Motor neuron (in vitro differentiated cells): ENCODE measurements around the gene UNKL. TPM values are rescaled to one million over a fixed set of nuclear protein-coding genes. Genes with fewer than 3 reads are reported as not detected.
A peak's percentile ranks its signal among the peaks of the same experiment; 100 is the strongest.

Experiments
- ATAC-seq, 8 experiments: fragments of 200-7000 bp; cut with Tn5 transposase; replicated peaks in 6 of 8; 2 replicates each; pipeline ENCODE4 v1.8.0; 2021; ENCODE audit warnings: mild to moderate bottlenecking in 8 of 8, moderate library complexity in 8 of 8
- H3K27ac ChIP-seq, 2 donors: fragments of 250-450 bp; sonication (Bioruptor Pico); 2 replicates each; pipeline ENCODE4 v1.9.0; 2021; ENCODE audit warnings: antibody characterized with exemption in 2 of 2, mild to moderate bottlenecking in 2 of 2, moderate library complexity in 1 of 2
- H3K4me1 ChIP-seq, 2 donors: fragments of 250-450 bp; sonication (Bioruptor Pico); replicated peaks in 1 of 2; 2 replicates each; pipeline ENCODE4 v1.6.1; 2021; ENCODE audit warnings: antibody characterized with exemption in 2 of 2, mild to moderate bottlenecking in 2 of 2, moderate library complexity in 1 of 2
- H3K4me3 ChIP-seq, 5 donors: fragments of 250-450 bp; sonication (Bioruptor Pico); 2 replicates each; pipeline ENCODE4 v1.9.0; 2021; ENCODE audit warnings: antibody characterized with exemption in 5 of 5, mild to moderate bottlenecking in 5 of 5, moderate library complexity in 4 of 5
- WGBS, 10 experiments: fragments of 450-650 bp; shearing (Covaris generic); methylation state at CpG; one replicate each; pipeline ENCODE4 v1.0.0; 2022; 5-methylcytosine and 5-hydroxymethylcytosine counted together
- in situ Hi-C, 9 experiments: fragments of 400-800 bp; cut with MboI; loops; one replicate each; pipeline ENCODE4 v1.15.0; 2021; ENCODE audit warnings: low sequenced_read_pairs in 9 of 9, low pct_unique_long_range_greater_than_20kb in 2 of 9; ENCODE audit not compliant: unreplicated experiment in 9 of 9
- total RNA-seq, 8 experiments: library from RNA; unstranded; fragments of 300-600 nt; gene quantifications; 2 replicates each; pipeline versions ENCODE4 v1.2.3 to v1.2.4, GENCODE V29; 2022

Gene UNKL
- total RNA-seq, 8 experiments from 2014 or later, result 4.0 to 34.7 (median 8.5) TPM

DNA sequence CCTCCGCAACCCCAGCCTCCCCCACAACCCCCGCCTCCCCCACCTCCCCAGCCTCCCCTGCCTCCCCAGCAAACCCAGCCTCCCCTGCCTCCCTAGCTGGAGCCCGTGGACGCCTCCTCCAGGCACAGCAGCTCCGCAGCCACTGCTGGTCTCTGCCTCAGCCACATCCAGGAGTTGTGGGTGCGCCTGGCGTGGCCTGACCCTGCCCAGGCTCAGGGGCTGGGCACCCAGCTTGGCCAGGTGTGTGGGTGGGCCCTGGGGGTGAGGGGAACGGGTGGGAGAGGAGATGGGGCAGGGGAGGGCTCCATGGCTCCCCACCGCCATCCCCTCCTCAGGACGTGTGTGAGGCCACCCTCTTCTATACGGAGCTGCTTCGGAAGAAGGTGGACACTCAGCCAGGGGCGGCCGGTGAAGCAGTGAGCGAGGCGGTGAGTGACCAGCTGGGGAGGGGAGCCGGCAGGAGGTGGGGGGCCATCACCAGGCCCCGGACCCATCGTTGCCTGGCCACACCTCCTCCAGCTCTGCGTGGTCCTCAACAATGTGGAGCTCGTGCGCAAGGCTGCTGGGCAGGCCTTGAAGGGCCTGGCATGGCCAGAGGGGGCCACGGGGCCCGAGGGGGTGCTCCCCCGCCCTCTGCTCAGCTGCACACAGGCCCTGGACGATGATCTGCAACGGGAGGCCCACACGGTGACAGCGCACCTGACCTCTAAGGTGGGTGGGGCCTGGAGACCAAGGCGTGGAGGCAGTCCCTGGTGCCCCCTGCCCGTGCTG is 68.7 kb downstream of the UNKL start:
- in situ Hi-C loops, result no loop called here
- ATAC-seq, result no peak
- no CpG with 5 or more reads among the region's 31 CpGs for WGBS, 10 experiments
- H3K4me3 ChIP-seq, result no peak overlapping the region
- H3K27ac ChIP-seq, result no peak overlapping the region
- peaks cover 18 to 23% of the 10 kb centered on the region in 2 donors for H3K4me1 ChIP-seq

DNA sequence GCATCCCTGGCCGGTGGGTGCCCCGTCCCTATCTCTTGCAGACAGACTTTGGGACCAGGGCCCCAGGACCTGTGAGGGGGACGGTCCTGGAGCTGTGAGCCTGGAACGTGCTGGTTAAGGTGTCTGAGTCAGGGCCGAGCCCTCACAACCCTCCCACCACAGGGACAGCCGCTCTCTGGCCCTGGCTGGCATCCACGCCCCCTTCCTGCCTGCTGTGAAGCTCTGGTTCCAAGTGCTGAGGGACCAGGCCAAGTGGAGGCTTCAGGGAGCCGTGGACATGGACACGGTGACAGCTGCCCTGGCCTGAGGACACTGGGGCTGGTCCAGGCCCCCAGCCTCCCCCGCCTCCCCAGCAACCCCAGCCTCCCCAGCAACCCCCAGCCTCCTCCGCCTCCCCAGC is 69.4 kb downstream of the UNKL start:
- 10% methylated on average over 2 of the region's 11 CpGs; no CpG with 5 or more reads in 9 of the 10 experiments for WGBS, 10 experiments
- no peak for ATAC-seq
- H3K4me1 ChIP-seq, result peaks cover 13 to 17% of the 10 kb centered on the region in 2 donors
- in situ Hi-C loops, result no loop called here
- H3K4me3 ChIP-seq, result no peak overlapping the region
- H3K27ac ChIP-seq, result no peak overlapping the region

DNA sequence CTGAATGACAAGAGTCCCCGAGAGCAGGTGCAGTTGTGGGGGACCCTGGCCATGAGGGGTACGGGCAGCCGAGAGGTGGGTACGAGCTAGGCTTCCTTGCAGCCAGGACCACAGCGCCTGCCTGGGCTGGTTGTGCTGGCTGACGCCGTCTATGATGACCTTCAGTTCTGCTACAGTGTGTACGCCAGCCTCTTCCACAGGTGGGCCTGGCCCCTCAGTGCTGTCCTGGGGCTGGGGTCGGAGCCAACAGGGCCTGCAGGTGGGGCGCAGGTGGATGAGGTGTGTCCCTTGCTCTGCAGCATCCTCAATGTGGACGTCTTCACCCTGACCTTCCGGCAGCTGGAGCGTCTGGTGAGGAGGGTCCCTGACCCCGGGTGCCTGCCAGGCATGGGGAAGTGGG is 70.0 kb downstream of the UNKL start:
- ATAC-seq, result no peak
- in situ Hi-C loops, result no loop called here
- no peak overlapping the region for H3K27ac ChIP-seq
- no peak overlapping the region for H3K4me3 ChIP-seq
- H3K4me1 ChIP-seq, result peaks cover 13 to 17% of the 10 kb centered on the region in 2 donors
- 80 to 87% (median 85%) methylated on average over 6 to 7 of the region's 14 CpGs; no CpG with 5 or more reads in 7 of the 10 experiments for WGBS, 10 experiments

DNA sequence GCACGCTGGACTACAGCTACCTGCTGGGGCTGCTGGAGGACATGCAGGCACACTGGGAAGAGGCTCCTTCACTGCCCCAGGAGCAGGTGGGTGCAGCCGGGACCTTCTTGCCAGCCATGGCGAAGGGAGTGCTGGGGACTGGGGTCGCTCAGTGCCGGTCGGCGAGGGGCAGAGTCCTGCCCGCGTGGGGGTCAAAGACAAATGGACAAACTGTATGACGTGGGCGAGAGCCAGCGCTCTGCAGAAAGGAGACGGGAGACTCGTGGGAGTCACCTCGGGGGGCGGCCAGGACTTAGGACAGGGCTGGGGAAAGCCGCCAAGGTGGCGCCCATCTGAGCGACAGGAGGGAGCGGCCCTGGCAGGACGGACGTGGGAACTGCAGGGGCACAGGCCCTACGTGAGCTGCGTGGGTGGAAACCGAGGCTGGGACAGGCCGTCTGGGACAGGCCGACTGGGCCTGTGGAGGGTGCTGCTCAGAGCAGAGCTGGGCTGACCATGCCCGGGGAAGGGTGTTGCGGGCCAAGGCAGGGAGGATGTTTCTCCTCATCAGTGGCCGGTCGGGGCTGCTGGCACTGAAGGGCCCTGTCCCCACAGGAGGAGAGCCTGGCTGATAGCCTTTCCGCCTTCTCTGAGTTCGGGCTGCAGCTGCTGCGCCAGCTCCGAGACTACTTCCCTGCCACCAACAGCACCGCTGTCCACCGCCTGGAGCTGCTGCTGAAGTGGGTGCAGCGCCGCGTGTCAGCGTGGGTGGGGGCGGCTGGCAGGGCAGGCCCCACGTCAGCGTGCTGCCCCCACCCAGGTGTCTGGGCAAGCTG is 70.9 kb downstream of the UNKL start:
- Histone ChIP-seq H3K4me1 (peaks cover 13 to 17% of the 10 kb centered on the region in 2 donors), H3K27ac (peak overlapping the region in 1 of 2 donors; percentile 69), H3K4me3 (peak overlapping the region; percentile 31 to 58 (median 36))
- peak in 1 of 8 experiments; percentile 0 for ATAC-seq
- 3 to 50% (median 32%) methylated on average over 7 to 13 of the region's 44 CpGs; no CpG with 5 or more reads in 7 of the 10 experiments for WGBS, 10 experiments
- in situ Hi-C loops, result no loop called here

DNA sequence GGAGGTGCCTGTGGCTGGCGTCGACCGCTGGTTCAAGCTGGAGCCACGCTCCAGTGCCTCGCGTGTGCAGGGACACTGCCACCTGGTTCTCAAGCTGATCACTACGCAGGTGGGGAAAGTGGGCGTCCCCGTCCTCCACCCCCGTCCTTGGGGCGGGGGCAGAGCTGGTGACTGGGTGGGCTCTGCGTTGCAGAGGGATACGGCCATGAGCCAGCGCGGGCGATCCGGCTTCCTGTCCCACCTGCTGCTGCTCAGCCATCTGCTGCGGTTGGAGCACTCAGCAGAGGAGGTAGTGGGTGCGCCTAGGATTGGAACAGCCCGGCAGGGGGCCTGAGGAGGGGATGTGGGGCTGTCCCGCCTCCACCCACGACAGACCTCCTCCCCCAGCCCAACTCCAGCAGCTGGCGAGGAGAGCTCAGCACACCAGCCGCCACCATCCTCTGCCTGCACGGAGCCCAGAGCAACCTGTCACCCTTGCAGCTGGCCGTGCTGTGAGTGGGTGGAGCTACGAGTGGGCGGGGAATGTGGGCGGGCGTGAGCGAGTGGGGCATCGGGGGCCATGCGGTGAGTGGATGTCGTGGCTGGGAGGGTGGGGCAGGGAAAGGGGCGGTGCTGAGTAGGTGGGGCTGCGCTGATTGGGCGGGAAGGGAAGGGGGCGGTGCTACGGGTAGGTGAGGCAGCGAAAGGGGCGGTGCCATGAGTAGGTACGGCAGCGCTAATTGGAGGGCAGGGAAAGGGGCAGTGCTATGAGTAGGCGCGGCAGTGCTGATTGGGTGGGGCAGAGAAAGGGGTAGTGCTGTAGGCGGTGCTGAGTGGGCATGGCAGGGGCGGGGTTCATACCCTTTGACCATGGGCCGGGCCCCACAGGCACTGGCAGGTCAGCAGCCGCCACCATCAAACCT is 71.7 kb downstream of the UNKL start:
- peaks cover 19 to 20% of the 10 kb centered on the region in 2 donors for H3K4me1 ChIP-seq
- peak overlapping the region; percentile 31 to 58 (median 36) for H3K4me3 ChIP-seq
- peak overlapping the region; percentile 63 to 76 for H3K27ac ChIP-seq
- WGBS, 10 experiments, result 0 to 3% (median 0%) methylated on average over 1 to 6 of the region's 49 CpGs; no CpG with 5 or more reads in 7 of the 10 experiments
- in situ Hi-C loops, result no loop called here
- ATAC-seq, result peak; percentile 85 to 96 (median 91)

DNA sequence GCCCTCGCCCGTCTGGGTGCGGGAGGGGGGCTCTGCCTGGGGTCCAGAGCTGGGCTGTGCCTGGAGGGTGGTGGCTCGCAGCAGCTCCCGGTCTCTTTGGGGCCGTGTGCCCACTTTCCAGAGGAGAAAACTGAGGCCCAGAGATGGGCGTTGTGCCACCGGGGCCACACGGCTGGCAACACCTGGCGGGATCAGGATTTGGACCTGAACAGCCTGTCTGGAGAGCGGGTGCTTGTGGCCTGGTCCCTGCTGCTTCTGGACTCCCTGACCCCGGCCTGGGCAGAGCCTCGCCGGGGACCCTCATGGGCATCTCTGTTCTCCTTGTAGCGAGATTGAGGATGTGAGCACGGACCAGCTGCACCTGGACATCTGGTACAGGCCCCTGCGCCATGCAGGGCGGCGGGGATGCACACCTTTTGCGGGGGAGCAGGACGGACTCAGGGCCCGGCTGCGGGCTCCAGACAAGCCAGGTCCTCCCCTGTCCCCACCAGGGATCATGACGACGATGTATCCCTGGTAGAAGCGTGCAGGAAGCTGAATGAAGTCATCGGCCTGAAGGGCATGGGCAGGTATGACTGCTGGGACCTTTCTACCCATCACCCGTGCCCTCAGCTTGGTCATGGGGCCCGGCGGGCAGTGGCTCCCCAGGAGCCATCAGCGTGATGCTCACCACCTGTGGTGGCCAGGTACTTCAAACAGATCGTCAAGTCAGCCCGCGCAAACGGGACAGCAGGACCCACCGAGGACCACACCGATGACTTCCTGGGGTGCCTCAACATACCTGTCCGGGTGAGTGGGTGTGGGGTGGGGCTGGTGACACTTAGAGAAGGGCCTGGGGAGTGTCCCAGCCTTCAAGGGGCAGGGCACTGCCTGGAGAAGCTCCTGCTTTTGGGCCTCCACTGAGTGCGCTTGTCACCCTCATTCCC is 72.7 kb downstream of the UNKL start:
- H3K4me1 ChIP-seq, result peaks cover 29 to 31% of the 10 kb centered on the region in 2 donors
- H3K4me3 ChIP-seq, result peak overlapping the region in 1 of 5 donors; percentile 32
- WGBS, 10 experiments, result 20 to 87% (median 81%) methylated on average over 1 to 5 of the region's 39 CpGs; no CpG with 5 or more reads in 6 of the 10 experiments
- no peak for ATAC-seq
- in situ Hi-C loops, result no loop called here
- peak overlapping the region; percentile 63 to 76 for H3K27ac ChIP-seq

DNA sequence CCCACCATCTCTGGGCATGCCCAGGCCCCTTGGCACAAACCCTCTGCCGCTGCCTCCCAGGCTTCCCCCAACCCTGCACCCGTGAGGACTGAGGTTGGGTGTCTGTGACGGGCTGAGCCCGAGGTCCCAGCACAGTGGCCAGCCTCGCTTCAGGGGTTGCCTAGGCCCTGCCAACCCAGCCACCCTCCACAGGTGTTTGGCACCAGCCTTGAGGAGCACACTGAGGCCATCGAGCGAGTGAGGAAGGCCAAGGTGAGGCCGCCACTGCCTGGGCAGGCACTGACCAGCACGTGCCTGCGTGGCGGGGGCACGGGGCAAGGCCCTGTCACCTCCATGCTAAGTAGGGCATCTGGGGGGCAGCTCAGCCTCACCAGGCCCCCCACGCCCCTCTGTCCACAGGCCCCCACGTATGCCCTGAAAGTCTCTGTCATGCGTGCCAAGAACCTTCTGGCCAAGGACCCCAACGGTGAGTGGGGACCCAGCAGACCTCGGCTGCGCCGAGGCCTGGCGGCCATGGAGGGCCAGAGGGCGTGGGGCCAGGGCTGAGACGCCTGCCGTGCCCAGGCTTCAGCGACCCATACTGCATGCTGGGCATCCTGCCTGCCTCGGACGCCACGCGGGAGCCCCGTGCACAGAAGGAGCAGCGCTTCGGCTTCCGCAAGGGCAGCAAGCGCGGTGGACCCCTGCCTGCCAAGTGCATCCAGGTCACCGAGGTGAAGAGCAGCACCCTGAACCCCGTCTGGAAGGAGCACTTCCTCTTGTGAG is 73.6 kb downstream of the UNKL start:
- H3K27ac ChIP-seq, result no peak overlapping the region
- 78 to 81% methylated on average over 7 to 9 of the region's 36 CpGs; no CpG with 5 or more reads in 8 of the 10 experiments for WGBS, 10 experiments
- H3K4me1 ChIP-seq, result peaks cover 38% of the 10 kb centered on the region in 2 donors
- in situ Hi-C loops, result no loop called here
- ATAC-seq, result no peak
- H3K4me3 ChIP-seq, result no peak overlapping the region

- ATAC-seq, result no peak
- WGBS, 10 experiments, result 50 to 60% methylated on average over 2 of the region's 31 CpGs; no CpG with 5 or more reads in 8 of the 10 experiments
- Histone ChIP-seq H3K4me3 (no peak overlapping the region), H3K27ac (no peak overlapping the region), H3K4me1 (peaks cover 53 to 56% of the 10 kb centered on the region in 2 donors)
- in situ Hi-C loops, result no loop called here
Observed at GRCh38 chr16:1338855-1339675, 75.4 kb downstream of the UNKL start.

GRCh38 chr16:1338119-1338730 is 76.3 kb downstream of the UNKL start:
- H3K27ac ChIP-seq, result no peak overlapping the region
- H3K4me1 ChIP-seq, result peaks cover 45 to 52% of the 10 kb centered on the region in 2 donors
- in situ Hi-C loops, result no loop called here
- H3K4me3 ChIP-seq, result no peak overlapping the region
- 30 to 53% methylated on average over 2 of the region's 30 CpGs; no CpG with 5 or more reads in 8 of the 10 experiments for WGBS, 10 experiments
- no peak for ATAC-seq

- Histone ChIP-seq H3K4me1 (peaks cover 50 to 51% of the 10 kb centered on the region in 2 donors), H3K4me3 (no peak overlapping the region), H3K27ac (no peak overlapping the region)
- in situ Hi-C loops, result no loop called here
- WGBS, 10 experiments, result 17 to 27% methylated on average over 2 to 5 of the region's 9 CpGs; no CpG with 5 or more reads in 8 of the 10 experiments
- peak in 5 of 8 experiments; percentile 1 to 34 (median 30) for ATAC-seq
Observed at GRCh38 chr16:1337486-1337885, 77.0 kb downstream of the UNKL start.
